Pancreas (tissue), 10 donors: ENCODE results near the gene FAM174C. TPM values are rescaled to one million over a fixed set of nuclear protein-coding genes. Genes with fewer than 3 reads are reported as not detected.

ENCODE experiments used
- ATAC-seq, 4 donors: fragments of 200-7000 bp; cut with Tn5 transposase; one replicate each; pipeline versions ENCODE4 v1.8.0 to v1.9.1; 2020; ENCODE audit warnings: mild to moderate bottlenecking in 4 of 4, moderate library complexity in 4 of 4
- DNase-seq, 6 donors: peaks; one replicate each; pipeline ENCODE4 v3.0.0-alpha.2; 2020
- FAIRE-seq: peaks from 2 replicates; lab custom pipeline; 2012; peaks lifted over from hg19 to GRCh38; lab: Jason Lieb, UNC
- H3K27ac ChIP-seq, 4 donors: fragments of 200-600 bp; sonication (generic); 1 replicate in 3 of 4; 2 replicates in 1 of 4; pipeline versions ENCODE4 v1.5.0 to v1.8.0; 2020
- H3K27me3 ChIP-seq, 4 donors: fragments of 200-600 bp; one replicate each; pipeline ENCODE4 v1.8.0; 2021
- H3K36me3 ChIP-seq, 3 donors: fragments of 200-600 bp; sonication (generic) in 1 of 3; one replicate each; pipeline versions ENCODE4 v1.5.0 to v1.8.0; 2020 to 2021
- H3K4me1 ChIP-seq, 3 donors: fragments of 200-600 bp; one replicate each; pipeline ENCODE4 v1.8.0; 2021
- H3K4me3 ChIP-seq, 4 donors: fragments of 200-600 bp; sonication (generic) in 2 of 4; one replicate each; pipeline versions ENCODE4 v1.5.0 to v1.8.0; 2020 to 2021
- H3K9me3 ChIP-seq, 4 donors: fragments of 200-600 bp; one replicate each; pipeline ENCODE4 v1.8.0; 2021
- CTCF ChIP-seq, 4 donors: fragments of 200-600 bp; sonication (generic) in 3 of 4; IDR thresholded peaks; one replicate each; pipeline versions ENCODE4 v1.5.0 to v1.8.0; 2021; ENCODE audit warnings: antibody characterized with exemption in 4 of 4
- WGBS, 2 donors: extraction: QIAGEN DNeasy Blood & Tissue Kit; methylation state at CpG; one replicate each; pipeline ENCODE4 v1.1.7; 2013; 5-methylcytosine and 5-hydroxymethylcytosine counted together
- intact Hi-C, 3 donors: fragments of 100-400 bp; cut with DNase I; formaldehyde crosslinking; loops; one replicate each; pipeline versions ENCODE4 v1.11.1 to v1.14.2; 2022
- polyA plus RNA-seq, 2 donors: library from polyadenylated mRNA; stranded (reverse); fragments of 200-250 nt; gene quantifications; one replicate each; pipeline ENCODE4 v1.2.3, GENCODE V29; 2013
- total RNA-seq, 6 donors: library from RNA; stranded (reverse); fragmentation: NEBNext Ultra II Directional in 4 of 6; extraction: Animal tissue kit (Norgen Biotek cat#: 25700) in 4 of 6; gene quantifications; one replicate each; pipeline versions ENCODE4 v1.2.1 to v1.2.4, GENCODE V29; 2021 to 2023
- donor health status: healthy with polysubstance abuse.
- donor health status: DM: no; HTN: no; CAD: no; lungs with moderate emphysema.
- donor health status: DM: no; HTN: no; CAD: no.
- donor health status: control.
- donor health status: control.
- donor health status: Bipolar disorder and iron deficiency.
- donor health status: DM: yes; HTN: yes; CAD: no.
- donor health status: DM: no; HTN: no; CAD: no.
- donor health status: DM: no; HTN: no; CAD: no.
- donor health status: DM: yes; HTN: yes; CAD: no.

Gene FAM174C
- total and polyA plus RNA-seq, 8 donors, result 16.1 to 83.4 (median 25.4) TPM

- peak overlapping the region; percentile 57 to 75 (median 68) for H3K27ac ChIP-seq
- intact Hi-C loops, result loop anchor here in 1 of 3 donors (2.0 kb wide), 1 partner anchor 22 kb away; no protein-coding TSS in a partner anchor
- peaks cover 43 to 61% (median 43%) of the 10 kb centered on the region in 3 donors for H3K4me1 ChIP-seq
- DNase-seq, result peak; percentile 71 to 93 (median 88)
- WGBS, 2 donors, result 9 to 12% methylated on average over 65 to 84 of the region's 84 CpGs
- no peak for TF ChIP-seq CTCF (IDR thresholded peaks at IDR 0.05)
- no peaks in the 10 kb centered on the region for H3K9me3 ChIP-seq
- peak overlapping the region; percentile 13 to 53 (median 32) for H3K4me3 ChIP-seq
- peaks cover 0 to 3% (median 2%) of the 10 kb centered on the region in 3 donors for H3K36me3 ChIP-seq
- H3K27me3 ChIP-seq, result no peaks in the 10 kb centered on the region
- ATAC-seq, result peak; percentile 11 to 34 (median 24)
- FAIRE-seq, result no peak
Measured at GRCh38 chr19:1266129-1266915, 9.0 kb upstream of the FAM174C start.

- Histone ChIP-seq H3K9me3 (no peaks in the 10 kb centered on the region), H3K4me1 (peaks cover 43 to 62% (median 46%) of the 10 kb centered on the region in 3 donors), H3K36me3 (peaks cover 0 to 10% (median 9%) of the 10 kb centered on the region in 3 donors), H3K4me3 (peak overlapping the region; percentile 13 to 53 (median 32)), H3K27ac (peak overlapping the region; percentile 57 to 75 (median 68)), H3K27me3 (no peaks in the 10 kb centered on the region)
- DNase-seq (peak in 5 of 6 donors; percentile 62 to 96 (median 82)), FAIRE-seq (no peak), ATAC-seq (peak; percentile 12 to 38 (median 24))
- 1 to 2% methylated on average over 37 to 59 of the region's 59 CpGs for WGBS, 2 donors
- TF ChIP-seq CTCF (IDR thresholded peaks at IDR 0.05), result peak; percentile 93 to 97 (median 95)
- intact Hi-C loops, result loop anchor here in 1 of 3 donors (2.0 kb wide), 1 partner anchor 22 kb away; no protein-coding TSS in a partner anchor
Measured at GRCh38 chr19:1266916-1267476, 8.3 kb upstream of the FAM174C start.

- peaks cover 39 to 58% (median 43%) of the 10 kb centered on the region in 3 donors for H3K4me1 ChIP-seq
Measured at GRCh38 chr19:1267477-1268225, 7.7 kb upstream of the FAM174C start.

More at GRCh38 chr19:1267477-1268225, 7.7 kb upstream of the FAM174C start:
- H3K9me3 ChIP-seq, result no peaks in the 10 kb centered on the region
- no peaks in the 10 kb centered on the region for H3K27me3 ChIP-seq
- intact Hi-C loops, result loop anchor here in 1 of 3 donors (2.0 kb wide), 1 partner anchor 23 kb away; no protein-coding TSS in a partner anchor
- no peak for FAIRE-seq
- WGBS, 2 donors, result 41 to 42% methylated on average over 28 to 35 of the region's 35 CpGs
- no peak for ATAC-seq
- DNase-seq, result peak in 4 of 6 donors; percentile 58 to 72 (median 60)
- H3K27ac ChIP-seq, result peak overlapping the region in 1 of 4 donors; percentile 96
- H3K4me3 ChIP-seq, result peak overlapping the region in 1 of 4 donors; percentile 53
- no peak for TF ChIP-seq CTCF (IDR thresholded peaks at IDR 0.05)
- peaks cover 2 to 16% (median 14%) of the 10 kb centered on the region in 3 donors for H3K36me3 ChIP-seq
